HG03460 (cell line): ENCODE results near the gene LINGO1.

Experiments used
- ATAC-seq: cut with Tn5 transposase; IDR thresholded peaks from one replicate; pipeline ENCODE4 v1.9.1; 2021; ENCODE audit not compliant: unreplicated experiment

The LINGO1 gene

GRCh38 chr15:77633134-77633912, 611 bp upstream of the LINGO1 start:
- ATAC-seq, result peak; percentile 73

DNA sequence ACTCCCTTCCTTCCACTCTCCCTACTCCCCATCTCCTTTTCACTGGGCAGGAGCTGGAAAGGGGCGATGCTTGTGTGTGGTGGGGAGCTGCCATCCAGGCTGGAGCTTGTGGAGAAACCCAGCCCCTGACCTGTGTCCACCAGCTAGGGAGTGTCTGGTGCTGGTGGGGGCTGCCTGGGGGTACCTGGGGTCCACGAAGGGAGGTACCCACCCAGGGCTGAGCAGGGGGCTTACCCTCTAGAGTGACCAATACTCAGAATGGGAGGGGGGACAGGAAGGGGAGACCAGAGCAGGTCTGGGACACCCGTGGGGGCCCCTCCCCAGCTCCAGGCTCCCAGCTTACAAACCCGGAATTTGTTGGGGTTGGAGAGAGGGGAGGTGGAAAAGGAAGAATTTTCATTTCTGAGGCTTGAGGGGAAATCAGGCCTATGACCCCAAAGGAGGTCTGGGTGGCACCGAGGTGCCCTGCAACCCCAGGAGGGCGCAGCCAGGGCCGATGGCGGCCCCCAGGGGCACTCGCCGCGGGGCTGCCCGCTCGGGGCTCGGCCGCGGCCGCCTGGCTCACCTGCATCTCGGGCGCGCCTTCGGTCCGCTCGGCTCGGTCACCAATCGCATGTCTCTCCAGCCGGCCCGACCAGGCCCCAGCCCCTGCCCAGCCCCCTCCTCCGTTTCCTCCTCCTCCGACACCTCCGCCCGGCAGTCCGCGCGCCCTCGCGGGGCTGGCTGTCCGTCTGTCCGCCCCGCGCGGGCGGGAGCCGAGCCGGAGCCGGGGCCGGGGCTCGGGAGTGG, 773 bp downstream of the LINGO1 start:
- no peak for ATAC-seq

DNA sequence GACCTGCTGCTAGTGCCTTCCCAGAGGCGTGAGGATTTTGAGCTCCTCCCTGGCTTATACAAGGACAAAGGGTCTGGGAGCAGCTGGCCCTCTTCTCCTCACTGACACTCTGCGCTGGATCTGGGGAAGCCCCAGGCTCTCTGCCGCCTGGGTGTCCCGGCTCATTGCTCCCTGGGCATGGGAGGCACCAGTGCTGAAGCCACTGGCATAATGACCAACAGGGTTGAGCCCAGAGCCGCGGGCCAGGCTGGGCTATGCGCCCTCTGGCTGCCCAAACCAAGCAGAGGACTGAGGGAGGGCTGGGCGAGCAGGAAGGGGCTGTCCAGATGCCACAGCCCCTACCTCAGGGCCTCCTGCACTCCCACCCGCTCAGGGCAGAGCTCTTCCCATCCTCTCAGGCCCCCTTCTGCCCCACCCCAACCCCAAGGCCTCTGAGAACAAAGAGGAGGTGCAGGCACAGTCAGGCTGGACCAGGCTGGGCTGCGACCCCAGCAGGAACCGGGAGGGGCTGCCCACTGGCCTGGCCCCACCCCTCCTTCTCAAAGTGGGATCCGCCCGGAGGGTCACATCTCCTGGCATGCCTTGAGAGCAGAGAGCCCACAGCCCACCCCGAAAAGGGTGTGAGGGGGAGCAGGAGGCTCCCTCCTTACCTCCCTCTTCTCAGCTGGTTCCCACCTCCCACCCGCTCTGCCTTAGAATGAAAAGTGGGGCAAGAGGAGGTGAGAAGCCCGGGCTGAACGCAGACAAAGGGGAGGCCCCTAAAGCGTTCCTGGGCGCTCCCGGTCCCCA, 1.6 kb downstream of the LINGO1 start:
- ATAC-seq, result no peak

DNA sequence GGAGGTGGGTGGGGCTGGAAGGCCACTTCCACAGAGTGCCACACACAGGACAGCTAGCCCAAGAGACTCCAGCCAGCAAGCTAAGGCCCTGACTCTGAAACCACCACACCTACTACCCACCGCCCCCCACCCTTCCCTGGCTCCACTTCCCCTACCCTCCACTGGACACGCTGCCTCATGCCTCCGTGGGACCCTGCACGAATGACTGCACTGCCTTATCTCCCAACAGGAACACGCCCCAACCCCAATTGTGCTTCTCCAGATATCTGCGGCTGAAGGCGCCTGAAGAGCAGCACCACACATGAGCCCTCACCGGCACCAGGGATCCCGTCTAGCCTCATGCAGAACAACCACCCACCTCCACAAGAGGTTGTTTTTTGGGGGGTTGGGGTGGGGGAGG, 2.7 kb downstream of the LINGO1 start:
- ATAC-seq, result no peak

DNA sequence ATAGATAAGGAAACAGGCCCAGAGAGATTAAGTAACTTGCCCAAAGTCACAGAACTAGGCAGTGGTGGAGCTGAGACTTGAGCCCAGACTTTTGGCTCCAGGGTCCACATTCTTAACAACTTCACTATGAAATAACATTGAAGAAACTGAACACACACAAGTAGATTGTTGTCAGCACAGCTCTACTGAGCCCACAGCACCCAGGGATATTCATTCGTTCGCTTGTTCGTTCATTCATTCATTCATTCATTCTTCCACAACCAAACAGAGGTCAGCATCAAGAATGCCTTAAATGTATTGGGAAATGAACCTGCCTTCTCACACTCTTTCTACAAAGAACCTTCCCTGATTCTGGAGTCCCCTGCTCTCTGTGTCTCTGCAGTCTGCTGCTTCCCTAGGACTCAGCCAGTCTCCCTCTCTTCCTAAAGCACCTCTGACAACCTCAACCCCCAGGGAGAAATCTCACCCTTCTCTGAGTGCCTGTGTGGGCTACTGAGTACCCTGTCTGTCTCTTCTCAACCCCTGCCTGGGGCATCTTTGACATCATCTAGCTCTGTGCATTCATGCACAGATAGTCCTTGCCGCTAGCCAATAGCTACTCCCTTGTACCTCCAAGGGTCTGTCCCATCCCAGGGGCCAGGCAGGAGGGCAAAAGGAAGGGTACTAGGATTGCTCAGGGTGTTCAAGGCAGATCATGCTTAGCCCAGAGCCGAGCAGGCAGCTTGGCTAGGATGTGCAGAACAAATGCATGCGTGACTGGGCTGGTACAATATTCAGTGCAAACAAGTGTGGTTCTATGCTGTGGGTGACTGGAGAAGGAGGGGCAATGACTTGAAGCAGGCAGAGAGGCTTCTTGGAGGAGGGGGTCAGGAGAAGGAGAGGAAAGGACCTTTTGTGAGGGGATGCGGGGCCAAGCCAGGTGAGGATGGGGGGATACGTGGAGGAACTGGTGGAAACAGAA, 3.4 kb downstream of the LINGO1 start:
- ATAC-seq, result no peak

DNA sequence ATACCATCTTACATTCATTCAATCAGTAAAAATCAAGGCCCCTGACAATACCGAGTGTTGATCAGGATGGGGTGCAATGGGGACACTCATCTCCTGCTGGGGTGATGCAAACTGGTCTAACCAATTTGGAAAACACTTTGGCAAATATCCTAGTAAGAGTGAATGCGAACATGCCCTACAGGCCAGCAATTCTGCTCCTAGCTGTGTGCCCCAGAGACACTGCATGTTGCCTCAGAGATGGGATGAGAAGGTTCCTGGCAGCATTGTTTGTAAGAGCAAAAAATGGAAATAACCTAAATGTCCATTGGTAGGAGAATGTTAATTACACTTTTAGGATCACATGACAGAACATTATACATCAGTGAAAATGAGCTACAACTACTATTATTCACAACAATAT, 4.7 kb downstream of the LINGO1 start:
- ATAC-seq, result no peak

GRCh38 chr15:77627581-77627980, 5.1 kb downstream of the LINGO1 start:
- no peak for ATAC-seq

DNA sequence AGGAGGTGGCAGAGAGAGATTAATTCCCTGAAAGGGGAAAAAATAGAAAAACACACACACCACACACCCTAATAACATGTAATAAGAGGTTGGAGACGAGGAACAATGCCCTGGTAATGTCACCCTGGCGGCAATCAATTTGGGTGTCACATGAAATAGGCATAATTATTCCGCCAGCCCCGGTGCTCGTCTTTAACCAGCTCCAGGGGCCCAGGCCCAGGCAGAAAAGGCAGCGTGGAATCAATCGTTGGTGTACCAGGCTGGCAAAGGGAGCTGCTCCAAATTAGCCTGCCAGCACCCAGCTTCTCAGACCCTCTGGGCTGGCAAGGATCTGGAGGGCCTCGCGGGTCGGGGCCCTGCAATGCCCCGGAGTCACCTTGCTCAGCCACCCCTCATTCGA, 5.6 kb downstream of the LINGO1 start:
- no peak for ATAC-seq

DNA sequence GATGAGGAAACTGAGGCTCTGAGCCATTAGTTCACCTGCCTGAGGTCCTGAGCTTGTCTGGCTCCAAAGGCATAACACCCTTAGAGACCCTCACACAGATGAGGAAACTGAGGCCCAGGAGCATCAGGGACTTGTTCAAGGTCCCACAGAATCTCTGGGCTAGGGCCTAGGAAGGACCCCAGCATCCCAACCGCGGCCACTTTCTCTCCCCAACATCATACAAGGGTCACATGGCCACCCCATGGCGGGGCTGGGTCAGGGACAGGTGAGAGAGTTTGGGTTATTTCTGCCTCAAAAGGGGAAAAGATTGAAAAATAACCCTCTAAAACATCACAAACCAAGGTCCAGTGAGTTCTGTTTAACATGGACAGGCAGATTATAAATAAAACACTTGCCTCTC, 6.7 kb downstream of the LINGO1 start:
- ATAC-seq, result no peak

DNA sequence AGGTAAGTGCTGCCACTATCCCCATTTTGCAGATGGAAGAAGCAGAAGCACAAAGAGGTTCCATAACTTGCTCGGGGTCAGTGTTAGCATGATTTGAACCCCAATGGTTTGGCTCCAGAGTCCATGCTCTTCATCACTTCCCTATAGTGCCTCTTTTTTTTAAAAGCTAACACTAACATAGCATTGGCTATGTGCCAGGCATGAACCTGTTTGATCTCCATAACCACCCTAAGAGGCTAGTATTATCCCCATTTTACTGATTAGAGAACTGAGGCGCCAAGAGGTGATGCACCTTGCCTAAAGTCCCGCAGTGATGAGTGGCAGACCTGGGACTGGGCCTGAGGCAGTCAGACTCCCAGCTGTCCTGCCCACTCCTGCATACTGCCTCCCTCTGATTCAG, 7.3 kb downstream of the LINGO1 start:
- no peak for ATAC-seq

DNA sequence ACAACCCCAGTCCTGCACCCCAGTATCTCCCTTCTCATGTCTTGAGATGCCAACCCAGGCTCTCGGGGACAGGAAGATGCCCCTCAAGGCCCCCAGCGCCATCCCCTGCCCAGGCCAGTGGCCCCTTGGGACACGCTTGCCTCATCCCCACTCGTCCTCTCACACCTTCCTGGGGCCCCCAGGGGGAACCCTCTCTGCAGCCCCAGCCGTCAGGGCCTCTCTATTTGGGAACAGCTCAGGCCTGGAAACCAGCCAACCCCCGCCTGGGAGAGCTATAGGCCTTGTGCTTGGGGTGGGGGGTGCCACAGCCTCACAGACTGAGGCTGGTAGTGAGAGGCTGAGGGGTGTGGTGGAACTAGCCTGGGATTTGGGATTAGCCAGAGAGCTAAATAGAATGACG, 7.8 kb downstream of the LINGO1 start:
- ATAC-seq, result no peak

GRCh38 chr15:77623755-77624524, 8.8 kb downstream of the LINGO1 start:
- no peak for ATAC-seq

DNA sequence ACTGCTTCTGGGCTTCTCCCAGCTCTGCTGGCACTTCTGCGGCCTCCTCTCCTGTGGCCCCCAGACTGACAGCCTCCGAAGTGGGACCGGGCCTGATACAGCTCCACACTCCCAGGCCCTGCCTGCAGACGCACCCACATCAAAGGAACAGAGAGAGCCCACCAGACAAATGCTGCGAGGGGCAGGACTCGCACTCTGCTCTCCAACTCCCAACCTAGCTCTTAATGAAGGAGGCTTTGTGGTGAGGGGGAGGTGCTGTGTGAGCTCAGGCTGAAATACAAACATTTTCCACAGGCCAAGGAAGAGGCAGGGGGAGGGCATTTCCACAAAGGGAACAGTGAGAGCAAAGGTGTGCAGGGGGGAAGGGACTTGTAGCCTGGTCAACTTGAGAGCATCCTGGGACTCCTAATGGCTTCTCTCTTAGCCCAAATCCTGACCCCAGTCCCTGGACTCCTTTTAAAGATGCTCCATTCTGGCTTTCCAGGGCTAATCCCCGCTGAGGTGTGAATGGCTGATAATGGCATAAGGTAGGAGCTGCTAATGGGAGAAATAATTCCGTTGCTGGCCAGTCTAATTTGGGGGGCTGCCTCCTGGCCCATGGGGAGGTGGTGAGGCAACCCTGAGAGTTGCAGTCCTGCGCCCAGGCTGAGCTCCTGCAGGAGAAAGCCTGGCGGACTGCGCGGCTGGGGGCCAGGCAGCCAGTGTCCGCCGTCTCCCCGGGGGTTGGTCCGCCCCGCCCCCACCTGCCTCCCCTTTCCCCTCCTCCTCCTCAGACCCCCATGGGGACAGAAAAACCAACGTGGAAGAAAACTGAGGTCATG, 9.6 kb downstream of the LINGO1 start:
- ATAC-seq, result no peak

- ATAC-seq, result no peak
Observed at GRCh38 chr15:77622209-77622933, 10.3 kb downstream of the LINGO1 start.

- no peak for ATAC-seq
Observed at GRCh38 chr15:77621847-77622208, 10.9 kb downstream of the LINGO1 start.

DNA sequence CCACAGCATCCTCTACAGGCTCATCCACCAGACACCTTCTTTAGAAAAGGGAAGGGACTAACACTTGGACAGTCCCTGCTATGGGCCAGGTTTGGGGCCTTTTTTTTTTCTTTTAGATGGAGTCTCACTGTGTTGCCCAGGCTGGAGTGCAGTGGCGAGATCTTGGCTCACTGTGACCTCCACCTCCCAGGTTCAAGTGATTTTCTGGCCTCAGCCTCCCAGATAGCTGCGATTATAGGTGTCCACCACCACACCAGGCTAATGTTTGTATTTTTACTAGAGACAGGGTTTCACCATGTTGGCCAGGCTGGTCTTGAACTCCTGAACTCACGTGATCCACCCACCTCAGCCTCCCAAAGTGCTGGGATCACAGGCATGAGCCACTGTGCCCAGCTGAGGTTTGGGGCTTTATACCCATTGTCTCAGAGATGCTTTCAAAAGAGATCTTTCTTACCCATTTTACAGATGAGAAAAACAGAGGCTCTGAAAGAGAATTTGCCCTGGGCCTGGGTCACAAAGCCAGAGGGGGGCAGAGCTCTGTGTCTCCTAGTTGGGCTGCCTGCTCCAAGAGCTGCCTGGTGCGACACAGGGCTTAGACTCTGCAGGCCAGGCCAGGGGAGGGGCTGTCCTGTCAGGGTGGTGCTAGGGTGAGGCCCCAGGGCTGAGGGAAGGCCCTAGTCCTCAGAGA, 11.6 kb downstream of the LINGO1 start:
- ATAC-seq, result no peak

- ATAC-seq, result no peak
Observed at GRCh38 chr15:77620297-77620696, 12.4 kb downstream of the LINGO1 start.

DNA sequence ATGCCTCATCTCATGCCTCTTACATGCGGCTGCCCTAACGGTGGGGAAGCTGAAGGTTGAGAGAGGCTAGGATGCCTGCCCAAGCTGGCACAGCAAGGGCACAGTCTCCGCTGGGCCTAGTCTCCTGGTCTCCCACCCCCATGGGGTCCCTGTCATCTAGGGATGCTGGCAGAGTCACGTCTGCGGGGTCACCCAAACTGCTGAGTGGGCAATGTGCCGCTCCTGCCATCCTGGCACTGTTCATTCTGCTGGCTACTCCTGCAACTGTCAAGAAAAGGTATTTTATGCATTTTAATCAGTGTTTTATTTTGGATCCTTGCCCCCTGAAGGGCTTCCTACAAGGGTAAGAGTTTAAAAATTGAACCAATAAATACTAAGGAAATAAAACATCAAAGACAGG, 12.8 kb downstream of the LINGO1 start:
- no peak for ATAC-seq
